HepG2 (cell line): ENCODE results near the gene GRAMD2A. TPM values are rescaled to one million over a fixed set of nuclear protein-coding genes. Genes with fewer than 3 reads are reported as not detected.
A peak's percentile ranks its signal among the peaks of the same experiment; 100 is the strongest.

ENCODE experiments used
- ATAC-seq: fragments of 200-7000 bp; cut with Tn5 transposase; 3 replicates; pipeline ENCODE4 v1.9.1; 2020; ENCODE audit warnings: mild to moderate bottlenecking, moderate library complexity
- BruUV-seq: library from RNA; stranded (reverse); fragments of 400-500 nt; replicated peaks from 2 replicates; lab custom pipeline; 2021; lab: Mats Ljungman, UMichigan
- CTCF ChIA-PET: fragments of 300-600 bp; formaldehyde crosslinking; extraction: SDS; loops from one replicate; lab custom pipeline; 2021; ENCODE audit warnings: low total read pairs, inconsistent platforms, low intra/inter-chr PET ratio; lab: Yijun Ruan, JAX
- POLR2A ChIA-PET: fragments of 350-600 bp; sonication (Branson Sonifier 250); formaldehyde crosslinking; loops from one replicate; lab custom pipeline; 2020; ENCODE audit warnings: antibody characterized with exemption, inconsistent platforms; lab: Yijun Ruan, JAX
- DNase-seq: peaks from one replicate; pipeline ENCODE4 v3.0.0-alpha.2; 2015; ENCODE audit warnings: low spot score
- FAIRE-seq: peaks from 3 replicates; lab custom pipeline; 2011; peaks lifted over from hg19 to GRCh38; lab: Jason Lieb, UNC
- H2AFZ ChIP-seq: one replicate; pipeline ENCODE4 v1.6.1; 2011; ENCODE audit warnings: low read length, inconsistent platforms
- H3K27ac ChIP-seq: fragments of 300-600 bp; 3 replicates; pipeline ENCODE4 v1.8.0; 2011; ENCODE audit warnings: mixed run types, mild to moderate bottlenecking, mixed read lengths, low read length, inconsistent platforms; ENCODE audit not compliant: insufficient read depth; ENCODE audit errors: extremely low read length
- H3K27me3 ChIP-seq, 2 experiments: fragments of 200-600 bp in 1 of 2; 2 replicates in 1 of 2; 3 replicates in 1 of 2; pipeline versions ENCODE4 v1.6.0 to v1.8.0; 2011; ENCODE audit warnings: low read length in 2 of 2, mild to moderate bottlenecking in 2 of 2, moderate library complexity in 2 of 2, inconsistent platforms in 1 of 2; ENCODE audit not compliant: insufficient read depth in 2 of 2, control insufficient read depth in 1 of 2
- H3K36me3 ChIP-seq, 2 experiments: fragments of 200-600 bp in 1 of 2; replicated peaks in 1 of 2; 2 replicates in 1 of 2; 3 replicates in 1 of 2; pipeline versions ENCODE4 v1.5.1 to v1.8.0; 2011; ENCODE audit warnings: low read length in 2 of 2, inconsistent platforms in 1 of 2; ENCODE audit not compliant: insufficient read depth in 2 of 2, control insufficient read depth in 1 of 2
- H3K4me1 ChIP-seq: 2 replicates; pipeline ENCODE4 v1.5.1; 2012; ENCODE audit warnings: low read length, inconsistent platforms; ENCODE audit not compliant: insufficient read depth
- H3K4me2 ChIP-seq: 2 replicates; pipeline ENCODE4 v1.6.0; 2011; ENCODE audit warnings: low read depth, low read length, inconsistent platforms
- H3K4me3 ChIP-seq, 3 experiments: fragments of 200-600 bp in 1 of 3; sonication (generic), shearing (Covaris generic) in 1 of 3; replicated peaks in 1 of 3; 2 replicates each; pipeline ENCODE4 v1.5.1; 2011 to 2016; ENCODE audit warnings: low read length in 3 of 3, inconsistent platforms in 2 of 3, low read depth in 2 of 3, mild to moderate bottlenecking in 2 of 3, control low read depth in 1 of 3, mixed read lengths in 1 of 3; ENCODE audit not compliant: insufficient read depth in 1 of 3
- H3K79me2 ChIP-seq: one replicate; pipeline ENCODE4 v1.6.1; 2011; ENCODE audit warnings: low read length, inconsistent platforms; ENCODE audit not compliant: insufficient read depth
- H3K9ac ChIP-seq: 2 replicates; pipeline ENCODE4 v1.6.0; 2011; ENCODE audit warnings: mild to moderate bottlenecking, low read depth, low read length, inconsistent platforms; ENCODE audit not compliant: insufficient read depth
- H3K9me3 ChIP-seq: 2 replicates; pipeline ENCODE4 v1.5.1; 2012; ENCODE audit warnings: mild to moderate bottlenecking, low read length
- H4K20me1 ChIP-seq: 2 replicates; pipeline ENCODE4 v1.6.0; 2011; ENCODE audit warnings: inconsistent platforms, mild to moderate bottlenecking, low read length, moderate library complexity; ENCODE audit not compliant: insufficient read depth
- AKAP8 ChIP-seq: sonication (generic); formaldehyde crosslinking; IDR thresholded peaks from 2 replicates; pipeline ENCODE4 v1.5.1; 2020; ENCODE audit warnings: mild to moderate bottlenecking, missing genetic modification reagents
- ATF4 ChIP-seq, 2 experiments: fragments of 450-650 bp in 1 of 2; sonication (generic) in 1 of 2; formaldehyde crosslinking; IDR thresholded peaks; 2 replicates each; pipeline versions ENCODE4 v1.5.0 to v1.8.0; 2020 to 2022; ENCODE audit warnings: mild to moderate bottlenecking in 1 of 2, missing genetic modification reagents in 1 of 2
- BORCS8-MEF2B ChIP-seq: sonication (generic); formaldehyde crosslinking; IDR thresholded peaks from 2 replicates; pipeline ENCODE4 v1.8.0; 2022; ENCODE audit warnings: mild to moderate bottlenecking, missing genetic modification reagents
- GLI4 ChIP-seq: sonication (generic); formaldehyde crosslinking; IDR thresholded peaks from 2 replicates; pipeline ENCODE4 v1.5.1; 2020; ENCODE audit warnings: missing genetic modification reagents, mild to moderate bottlenecking, moderate library complexity, borderline replicate concordance
- HIVEP1 ChIP-seq: sonication (generic); formaldehyde crosslinking; IDR thresholded peaks from 2 replicates; pipeline ENCODE4 v1.4.0; 2020; ENCODE audit warnings: mild to moderate bottlenecking, missing genetic modification reagents
- IRX3 ChIP-seq: sonication (generic); formaldehyde crosslinking; IDR thresholded peaks from 2 replicates; pipeline ENCODE4 v1.8.1; 2023; ENCODE audit warnings: mild to moderate bottlenecking, low read depth, missing genetic modification reagents, borderline replicate concordance
- MLX ChIP-seq: IDR thresholded peaks from 2 replicates; pipeline ENCODE4 v1.6.1; 2016
- MTF2 ChIP-seq: sonication (generic); formaldehyde crosslinking; IDR thresholded peaks from 2 replicates; pipeline ENCODE4 v1.5.0; 2020; ENCODE audit warnings: missing genetic modification reagents, borderline replicate concordance
- RARG ChIP-seq: sonication (generic); formaldehyde crosslinking; IDR thresholded peaks from 2 replicates; pipeline ENCODE4 v1.4.0; 2020; ENCODE audit warnings: low read depth, mild to moderate bottlenecking, missing genetic modification reagents
- TIGD3 ChIP-seq: sonication (generic); formaldehyde crosslinking; IDR thresholded peaks from 2 replicates; pipeline ENCODE4 v1.5.1; 2020; ENCODE audit warnings: mild to moderate bottlenecking, missing genetic modification reagents, borderline replicate concordance
- ZFX ChIP-seq: sonication (generic); formaldehyde crosslinking; IDR thresholded peaks from 2 replicates; pipeline ENCODE4 v1.4.0; 2020; ENCODE audit warnings: mild to moderate bottlenecking, low read depth, missing genetic modification reagents, moderate library complexity
- ZMAT3 ChIP-seq: sonication (generic); formaldehyde crosslinking; conservative IDR thresholded peaks from 2 replicates; pipeline ENCODE4 v1.7.0; 2021; ENCODE audit warnings: missing genetic modification reagents
- ZNF234 ChIP-seq: sonication (generic); formaldehyde crosslinking; conservative IDR thresholded peaks from 2 replicates; pipeline ENCODE4 v1.5.1; 2020; ENCODE audit warnings: mild to moderate bottlenecking, missing genetic modification reagents
- ZNF775 ChIP-seq: sonication (generic); formaldehyde crosslinking; IDR thresholded peaks from 2 replicates; pipeline ENCODE4 v1.4.0; 2020; ENCODE audit warnings: missing genetic modification reagents, mild to moderate bottlenecking, moderate library complexity, borderline replicate concordance
- ZNF781 ChIP-seq: sonication (generic); formaldehyde crosslinking; IDR thresholded peaks from 2 replicates; pipeline ENCODE4 v1.5.1; 2020; ENCODE audit warnings: borderline replicate concordance, mild to moderate bottlenecking, missing genetic modification reagents; ENCODE audit errors: not compliant biosample characterization
- ZNF883 ChIP-seq: sonication (generic); formaldehyde crosslinking; IDR thresholded peaks from 2 replicates; pipeline ENCODE4 v1.5.1; 2020; ENCODE audit warnings: mild to moderate bottlenecking, missing genetic modification reagents; ENCODE audit errors: not compliant biosample characterization
- WGBS: methylation state at CpG from one replicate; pipeline ENCODE4 v1.1.6; 2017; ENCODE audit warnings: low lambda C conversion rate; 5-methylcytosine and 5-hydroxymethylcytosine counted together
- in situ Hi-C: cut with HindIII; loops from 2 replicates; pipeline ENCODE4 v1.10.0; 2017; ENCODE audit warnings: low pct_unique_long_range_greater_than_20kb; ENCODE audit not compliant: extremely low pct_ligation_motif_present
- intact Hi-C: fragments of 100-400 bp; cut with micrococcal nuclease; formaldehyde crosslinking; loops from one replicate; pipeline ENCODE4 v1.10.0; 2022; ENCODE audit not compliant: unreplicated experiment
- polyA plus RNA-seq, 8 experiments: library from polyadenylated mRNA; depleted of rRNA in 3 of 8; stranded (reverse) in 7 of 8; unstranded in 1 of 8; fragments of >200 nt; fragmentation: Illumina TruSeq in 4 of 8; extraction: Trizol in 4 of 8; gene quantifications; 2 replicates each; pipeline versions ENCODE4 v1.2.1 to v1.2.3, GENCODE V29; 2011 to 2016; ENCODE audit warnings: low read depth in 4 of 8, missing spikeins in 1 of 8, mixed read lengths in 1 of 8; ENCODE audit not compliant: insufficient read depth in 1 of 8
- total RNA-seq, 5 experiments: library from RNA; depleted of rRNA; stranded (reverse); fragments of >200 nt; fragmentation: Illumina TruSeq; extraction: Trizol; gene quantifications; 2 replicates each; pipeline ENCODE4 v1.2.3, GENCODE V29; 2016; ENCODE audit warnings: low read depth in 1 of 5

The GRAMD2A gene
- total and polyA plus RNA-seq, 2 of the 13 experiments (the other 11 are each of a cell fraction or from before 2014, with no cell fraction given) = 0.04 TPM; not detected in 1

GRCh38 chr15:72117486-72118016 lies 80.0 kb downstream of the GRAMD2A start (continued):
- TF ChIP-seq ZNF883 (CRISPR knock-in tag) (peak; percentile 65), BORCS8-MEF2B (CRISPR knock-in tag) (peak; percentile 19; the same call in 1 of the 2 replicates), ZFX (CRISPR knock-in tag) (peak; percentile 82), MLX (CRISPR knock-in tag) (peak; percentile 5; the same call in 1 of the 2 replicates), HIVEP1 (peak; percentile 63; the same call in 1 of the 2 replicates), IRX3 (0 out of 2 replicates have a peak, but pooled peaks have one; percentile 45), ZNF781 (CRISPR knock-in tag) (no peak)

- ChIA-PET CTCF (no interaction called here), POLR2A (interaction anchor here (0.5 to 1.5 kb wide), 2 partner anchors 12 to 14 kb away, joined by 3 read pairs; no protein-coding TSS in a partner anchor)
- no peak for FAIRE-seq
- Histone ChIP-seq H3K4me2 (peak overlapping the region; percentile 96), H3K27ac (peak overlapping the region; percentile 73), H3K9me3 (no peaks in the 10 kb centered on the region), H3K27me3 (no peaks in the 10 kb centered on the region), H4K20me1 (peaks cover 3% of the 10 kb centered on the region; the same call in 1 of the 2 replicates), H3K79me2 (peaks cover 13% of the 10 kb centered on the region), H3K36me3 (no peaks in the 10 kb centered on the region), H3K4me1 (peaks cover 26% of the 10 kb centered on the region), H3K9ac (peak overlapping the region; percentile 70), H3K4me3 (peak overlapping the region; percentile 74 to 95 (median 93)), H2AFZ (peak overlapping the region; percentile 81)
- ATAC-seq = peak; percentile 40
- in situ Hi-C loops = no loop called here
- DNase-seq = no peak
- intact Hi-C loops = no loop called here
- BruUV-seq = no TSS peak
- WGBS = 3% methylated on average over 20 of the region's 24 CpGs
- TF ChIP-seq MTF2 (CRISPR knock-in tag) (peak; percentile 54; the same call in 1 of the 2 replicates), ZNF234 (0 out of 2 replicates have a peak, but pooled peaks have one; percentile 30), ATF4 (CRISPR knock-in tag; IDR thresholded peaks at IDR 0.05) (no peak), ZNF883 (CRISPR knock-in tag) (no peak), ZNF775 (CRISPR knock-in tag) (no peak), ZMAT3 (CRISPR knock-in tag) (0 out of 2 replicates have a peak, but pooled peaks have one; percentile 23), RARG (CRISPR knock-in tag) (no peak), TIGD3 (0 out of 2 replicates have a peak, but pooled peaks have one; percentile 65), GLI4 (0 out of 2 replicates have a peak, but pooled peaks have one; percentile 16), AKAP8 (CRISPR knock-in tag) (no peak)
Measured at GRCh38 chr15:72116731-72117485, 80.7 kb downstream of the GRAMD2A start.
